OCI-LY3 (cell line): ENCODE measurements around the gene TMC7.
A peak's percentile ranks its signal among the peaks of the same experiment; 100 is the strongest.

Source experiments
- H2AFZ ChIP-seq: fragments of 200-600, 300-600 bp; shearing (Covaris generic); 2 replicates; pipeline ENCODE4 v1.6.0; 2014; ENCODE audit warnings: antibody characterized with exemption, low read depth, low read length
- H3K27ac ChIP-seq: fragments of 200-600, 300-600 bp; sonication (generic); 2 replicates; pipeline ENCODE4 v1.5.1; 2014; ENCODE audit warnings: mild to moderate bottlenecking, low read length, moderate library complexity, mixed read lengths
- H3K27me3 ChIP-seq: fragments of 200-600, 300-600 bp; sonication (generic); 2 replicates; pipeline ENCODE4 v1.6.1; 2014; ENCODE audit warnings: low read depth, low read length, mixed read lengths
- H3K36me3 ChIP-seq: fragments of 200-600, 300-600 bp; sonication (generic); replicated peaks from 2 replicates; pipeline ENCODE3; 2014; ENCODE audit warnings: low read depth, low read length, mixed read lengths
- H3K4me1 ChIP-seq: fragments of 300-600, 200-600 bp; sonication (generic); 2 replicates; pipeline ENCODE4 v1.6.1; 2014; ENCODE audit warnings: low read length, mixed read lengths
- H3K4me2 ChIP-seq: fragments of 200-600, 300-600 bp; sonication (generic); 2 replicates; pipeline ENCODE4 v1.6.1; 2014; ENCODE audit warnings: low read length, mixed read lengths
- H3K4me3 ChIP-seq: fragments of 300-600, 200-600 bp; sonication (generic); 2 replicates; pipeline ENCODE4 v1.5.1; 2014; ENCODE audit warnings: antibody characterized with exemption, mild to moderate bottlenecking, low read length, moderate library complexity
- H3K79me2 ChIP-seq: fragments of 300-600, 200-600 bp; shearing (Covaris generic); 2 replicates; pipeline ENCODE4 v1.6.1; 2014; ENCODE audit warnings: mild to moderate bottlenecking, low read length, mixed read lengths
- H3K9ac ChIP-seq: fragments of 300-600, 200-600 bp; shearing (Covaris generic); 2 replicates; pipeline ENCODE4 v1.6.0; 2014; ENCODE audit warnings: mild to moderate bottlenecking, low read length, moderate library complexity
- H3K9me3 ChIP-seq: fragments of 200-600, 300-600 bp; shearing (Covaris generic); 2 replicates; pipeline ENCODE4 v1.6.1; 2014; ENCODE audit warnings: low read length, mixed read lengths; ENCODE audit not compliant: insufficient read depth
- H4K20me1 ChIP-seq: fragments of 200-600, 300-600 bp; sonication (generic); 2 replicates; pipeline ENCODE4 v1.6.1; 2016; ENCODE audit warnings: low read length, mixed read lengths; ENCODE audit not compliant: insufficient read depth
- CTCF ChIP-seq: fragments of 200-600, 300-600 bp; sonication (generic); IDR thresholded peaks from 2 replicates; pipeline ENCODE4 v1.5.1; 2014; ENCODE audit warnings: antibody characterized with exemption, low read length, low read depth
- EZH2phosphoT487 ChIP-seq: fragments of 200-600 bp; shearing (Covaris generic); IDR thresholded peaks from 2 replicates; pipeline ENCODE4 v1.6.1; 2018; ENCODE audit warnings: antibody characterized with exemption, mixed run types, low read depth

Gene TMC7

GRCh38 chr16:19071811-19072777 is 88.4 kb downstream of the TMC7 start:
- no peaks in the 10 kb centered on the region for H3K27me3 ChIP-seq
- no peak overlapping the region for H3K4me2 ChIP-seq
- TF ChIP-seq EZH2phosphoT487, result no peak
- peak; percentile 62 for TF ChIP-seq CTCF
- no peaks in the 10 kb centered on the region for H3K36me3 ChIP-seq
- H3K9ac ChIP-seq, result no peak overlapping the region
- no peaks in the 10 kb centered on the region for H4K20me1 ChIP-seq
- no peak overlapping the region for H3K27ac ChIP-seq
- H3K79me2 ChIP-seq, result peaks cover 7% of the 10 kb centered on the region; the same call in 1 of the 2 replicates
- H3K9me3 ChIP-seq, result no peaks in the 10 kb centered on the region
- no peak overlapping the region for H2AFZ ChIP-seq
- H3K4me1 ChIP-seq, result peaks cover 6% of the 10 kb centered on the region
- no peak overlapping the region for H3K4me3 ChIP-seq

GRCh38 chr16:19073344-19073743 is 89.6 kb downstream of the TMC7 start:
- no peaks in the 10 kb centered on the region for H3K27me3 ChIP-seq
- H3K27ac ChIP-seq, result no peak overlapping the region
- H3K4me2 ChIP-seq, result no peak overlapping the region
- H3K36me3 ChIP-seq, result no peaks in the 10 kb centered on the region
- H2AFZ ChIP-seq, result no peak overlapping the region
- H3K9me3 ChIP-seq, result no peaks in the 10 kb centered on the region
- H3K4me3 ChIP-seq, result no peak overlapping the region
- no peaks in the 10 kb centered on the region for H4K20me1 ChIP-seq
- H3K79me2 ChIP-seq, result peaks cover 7% of the 10 kb centered on the region; the same call in 1 of the 2 replicates
- TF ChIP-seq EZH2phosphoT487 (no peak), CTCF (no peak)
- peaks cover 6% of the 10 kb centered on the region for H3K4me1 ChIP-seq
- no peak overlapping the region for H3K9ac ChIP-seq

GRCh38 chr16:19073863-19074262 is 90.1 kb downstream of the TMC7 start:
- no peak for TF ChIP-seq CTCF
- TF ChIP-seq EZH2phosphoT487, result no peak
- Histone ChIP-seq H3K4me2 (no peak overlapping the region), H3K4me3 (no peak overlapping the region), H3K9me3 (no peaks in the 10 kb centered on the region), H4K20me1 (no peaks in the 10 kb centered on the region), H3K27ac (no peak overlapping the region), H3K9ac (no peak overlapping the region), H3K4me1 (peaks cover 2% of the 10 kb centered on the region), H3K79me2 (peaks cover 2% of the 10 kb centered on the region; the same call in 1 of the 2 replicates), H2AFZ (no peak overlapping the region), H3K27me3 (no peaks in the 10 kb centered on the region), H3K36me3 (peaks cover 5% of the 10 kb centered on the region)

GRCh38 chr16:19075511-19075910 is 91.8 kb downstream of the TMC7 start:
- Histone ChIP-seq H3K79me2 (no peaks in the 10 kb centered on the region), H3K36me3 (peaks cover 10% of the 10 kb centered on the region), H3K27ac (no peak overlapping the region), H3K27me3 (no peaks in the 10 kb centered on the region), H2AFZ (no peak overlapping the region), H3K4me1 (no peaks in the 10 kb centered on the region), H4K20me1 (no peaks in the 10 kb centered on the region), H3K9me3 (no peaks in the 10 kb centered on the region), H3K4me2 (no peak overlapping the region), H3K9ac (no peak overlapping the region), H3K4me3 (no peak overlapping the region)
- TF ChIP-seq CTCF (no peak), EZH2phosphoT487 (no peak)
